OCI-LY3 (cell line): Measurements from ENCODE around the gene EVPL.

ENCODE experiments used
- CTCF ChIP-seq: fragments of 200-600, 300-600 bp; sonication (generic); IDR thresholded peaks from 2 replicates; pipeline ENCODE4 v1.5.1; 2014; ENCODE audit warnings: antibody characterized with exemption, low read length, low read depth
- EZH2phosphoT487 ChIP-seq: fragments of 200-600 bp; shearing (Covaris generic); IDR thresholded peaks from 2 replicates; pipeline ENCODE4 v1.6.1; 2018; ENCODE audit warnings: antibody characterized with exemption, mixed run types, low read depth

- no peak for TF ChIP-seq EZH2phosphoT487
- no peak for TF ChIP-seq CTCF
These were observed 1.8 kb downstream of the EVPL start for GRCh38 chr17:76025294-76025693.
